ENCODE results near the gene TMEM187.

TMEM187 gene

DNA sequence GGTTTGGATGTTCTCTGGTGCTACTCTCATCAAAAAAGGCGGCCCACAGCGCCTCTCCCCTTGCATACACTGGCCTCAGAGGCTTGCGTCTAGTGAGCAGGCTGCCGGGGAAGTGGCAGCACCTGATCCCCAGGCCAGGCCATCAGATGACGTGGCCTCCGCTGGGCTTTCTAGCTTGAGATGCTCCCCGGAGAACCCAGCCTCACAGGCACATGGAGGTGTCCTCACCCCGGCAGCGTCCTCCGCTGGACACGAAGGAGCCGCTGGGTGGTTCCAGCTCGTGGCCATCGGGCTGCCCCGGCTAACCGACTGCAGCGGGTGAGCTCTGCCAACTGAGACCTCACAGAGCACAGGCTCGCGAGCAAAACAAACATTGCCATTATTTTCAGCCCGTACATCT lies 34.4 kb downstream of the TMEM187 start:
- no peak for DNase-seq

DNA sequence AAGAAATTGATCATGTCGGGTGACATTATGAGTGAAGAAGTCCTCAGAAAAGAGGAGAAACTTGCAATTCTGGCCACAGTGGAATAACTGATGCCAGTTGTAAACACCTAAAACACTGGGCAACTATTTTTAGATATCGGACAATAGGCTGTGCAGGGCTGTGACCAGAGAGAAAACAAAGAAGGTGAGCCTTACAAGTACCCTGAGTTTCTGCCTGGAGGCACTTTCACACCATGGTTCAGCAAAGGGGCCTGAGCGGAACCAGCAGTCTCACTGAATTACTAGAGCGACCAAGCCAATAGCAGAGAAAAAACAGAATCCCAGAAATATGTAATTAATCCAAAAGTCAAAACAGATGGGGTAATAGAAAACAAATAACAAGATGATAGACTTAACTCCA lies 36.0 kb downstream of the TMEM187 start:
- DNase-seq = no peak

DNA sequence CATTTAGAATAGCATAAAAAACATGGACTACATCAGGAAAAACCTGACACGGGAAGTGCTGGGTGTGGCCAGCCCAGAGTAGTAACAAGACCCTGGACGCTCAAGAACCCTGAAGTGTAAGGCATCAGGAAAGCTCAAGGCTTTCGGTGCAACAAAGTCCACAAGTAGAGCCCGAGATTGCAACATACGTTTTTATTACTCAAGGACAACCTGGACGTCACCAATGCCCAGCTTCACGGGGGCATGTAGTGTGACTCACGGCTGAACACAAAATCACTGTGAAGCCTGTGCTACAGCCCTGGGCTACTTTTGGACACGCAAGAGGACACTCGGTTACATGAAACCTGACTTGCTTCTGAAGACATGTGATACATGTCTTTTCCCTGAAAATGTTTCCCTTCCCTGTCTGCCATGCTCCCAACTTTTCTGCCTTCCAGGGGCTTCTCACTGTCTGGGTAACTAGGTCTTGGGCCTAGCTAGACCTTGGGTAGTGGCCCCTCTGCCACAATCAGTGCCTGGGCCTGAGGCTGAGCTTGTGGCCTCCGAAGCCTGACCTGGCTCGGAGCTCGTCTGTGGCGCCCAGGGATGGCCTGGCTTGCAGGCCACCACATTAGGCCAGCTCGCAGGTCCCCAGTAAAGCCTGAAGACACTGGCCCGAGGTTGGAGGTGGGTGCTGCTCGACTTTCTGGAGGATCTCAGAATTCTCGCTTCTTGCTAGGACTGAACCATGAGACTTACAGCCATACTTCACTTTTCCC lies 38.0 kb downstream of the TMEM187 start:
- no peak for DNase-seq

DNA sequence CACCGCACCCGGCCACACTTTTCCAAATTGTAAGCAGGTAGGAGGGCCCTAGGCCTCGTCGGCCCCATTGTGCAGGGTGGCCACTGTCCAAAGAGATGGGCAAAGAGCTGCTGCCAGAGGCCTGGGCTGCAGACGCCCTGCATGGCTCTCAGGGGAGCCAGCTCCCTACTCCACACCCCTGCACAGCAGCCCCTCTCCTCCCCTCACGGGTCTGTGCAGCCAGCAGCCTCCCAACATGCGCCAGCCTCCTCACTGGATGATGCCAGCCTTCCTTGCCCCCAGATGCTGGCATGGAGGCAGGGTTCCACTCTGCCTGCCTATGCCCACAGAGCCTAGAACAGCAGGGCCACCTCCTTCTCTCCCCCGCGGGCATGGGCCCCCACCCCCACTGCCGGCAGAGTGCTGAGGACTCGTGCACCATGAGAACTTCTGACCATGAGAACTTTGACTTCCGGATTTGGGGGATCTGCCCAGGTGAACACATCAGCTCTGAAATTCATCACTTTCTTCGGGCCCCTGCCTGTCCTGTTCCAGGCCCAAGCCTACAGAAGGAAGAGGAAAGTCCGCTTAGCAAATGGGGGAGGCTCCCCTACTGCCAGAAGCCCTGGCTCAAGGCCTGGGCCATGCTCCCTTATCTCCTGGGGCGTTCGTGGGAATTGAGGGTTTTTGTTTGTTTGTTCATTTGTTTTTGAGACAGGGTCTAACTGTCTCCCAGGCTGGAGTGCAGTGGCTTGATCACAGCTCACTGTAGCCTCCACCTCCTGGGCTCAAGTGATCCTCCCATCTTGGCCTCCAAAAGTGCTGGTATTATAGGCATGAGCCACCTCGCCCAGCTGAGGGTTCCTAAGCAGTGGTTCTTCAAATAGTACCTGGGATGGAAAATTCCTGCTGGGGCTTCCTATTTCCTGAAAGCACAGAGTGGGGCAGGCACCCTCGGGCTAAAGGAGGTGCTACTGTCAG lies 39.1 kb downstream of the TMEM187 start:
- no peak for DNase-seq

DNA sequence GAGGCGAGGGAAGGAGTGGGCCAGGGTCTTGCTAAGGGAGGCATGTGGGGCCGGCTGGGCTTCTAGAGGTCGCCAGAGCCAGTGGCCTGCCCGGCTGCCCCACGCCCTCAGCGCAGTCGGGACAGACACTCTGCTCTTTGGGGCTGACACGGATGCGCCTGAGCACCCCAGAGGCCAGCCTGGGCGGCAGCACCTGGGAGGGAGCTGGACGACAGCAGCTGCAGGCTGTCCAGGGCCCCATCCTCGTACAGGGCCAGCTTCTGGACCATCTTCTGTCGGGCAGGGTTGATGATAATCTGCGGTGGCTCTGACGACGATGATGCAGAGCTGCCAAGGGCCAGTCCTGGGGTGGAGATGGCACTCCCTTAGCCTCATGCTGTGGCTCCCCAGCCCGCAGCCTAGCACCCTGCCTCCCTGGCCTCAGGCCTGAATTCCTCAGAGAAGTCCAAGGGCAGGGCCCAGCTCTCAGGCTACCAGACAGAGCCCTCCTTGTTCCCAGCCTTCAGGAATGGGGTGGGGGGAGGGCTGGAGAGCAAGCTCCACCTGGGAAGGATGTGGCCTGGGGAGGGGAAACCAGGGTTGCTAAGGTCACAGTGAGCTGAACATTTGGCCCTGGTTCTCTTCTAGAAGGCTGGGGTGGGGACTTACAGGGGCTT lies 39.9 kb downstream of the TMEM187 start:
- no peak for DNase-seq

DNA sequence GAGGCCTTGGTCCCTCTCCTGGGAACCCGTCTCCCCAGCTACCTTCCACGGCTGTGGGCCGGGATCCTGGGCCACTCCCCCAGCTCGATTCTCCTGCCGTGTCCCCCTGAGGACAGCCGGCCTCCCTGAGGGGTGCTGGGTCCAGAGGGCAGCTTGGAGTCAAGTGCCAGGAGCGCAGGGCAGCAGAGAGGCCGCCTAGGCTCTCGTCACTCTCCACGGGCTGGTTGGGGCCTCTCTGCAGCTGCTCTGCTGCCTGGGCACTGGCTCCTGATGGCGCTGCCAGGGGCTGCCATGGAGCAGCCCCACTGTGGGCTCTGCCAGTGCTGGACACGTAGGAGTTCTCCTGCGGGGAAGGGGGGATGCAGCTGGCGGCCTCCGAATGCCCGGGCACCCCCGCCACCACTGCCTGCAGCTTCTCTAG lies 40.5 kb downstream of the TMEM187 start:
- no peak for DNase-seq

DNA sequence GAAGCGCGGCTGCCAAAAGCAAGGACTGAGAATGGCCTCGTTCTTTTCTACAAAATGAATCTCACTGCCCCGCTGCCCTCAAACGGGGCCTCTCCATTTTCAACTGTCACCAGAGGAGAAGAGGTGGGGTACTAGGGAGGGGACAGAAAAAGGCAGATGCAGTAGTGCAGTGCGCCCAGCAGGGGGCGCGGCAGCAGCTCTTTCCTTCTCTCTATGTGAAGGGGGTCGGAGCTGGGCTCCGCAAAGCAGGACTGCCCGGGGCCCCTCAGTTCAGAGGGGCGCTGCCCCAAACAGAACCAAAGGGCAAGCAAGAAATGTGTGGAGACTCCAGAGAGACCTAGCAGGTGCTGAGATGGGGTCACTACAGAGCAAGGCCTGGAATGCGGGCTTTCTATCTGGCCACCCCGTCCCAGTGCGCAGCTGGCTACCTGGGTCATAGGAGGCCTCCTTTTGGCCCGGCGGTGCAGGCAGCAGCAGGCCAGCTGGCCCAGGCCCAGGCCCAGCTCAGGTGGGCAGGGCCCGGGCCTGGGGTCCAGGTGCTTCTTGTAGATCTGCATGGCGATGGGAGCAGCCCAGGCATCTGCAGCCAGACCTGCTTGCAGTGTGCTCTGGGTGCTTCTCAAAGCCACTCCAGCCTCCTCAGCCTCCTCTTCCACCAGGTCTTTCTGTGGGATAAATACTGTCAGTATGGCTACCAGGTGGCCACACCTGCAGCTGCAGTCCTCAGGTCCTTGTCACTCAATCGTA lies 41.2 kb downstream of the TMEM187 start:
- DNase-seq = no peak

DNA sequence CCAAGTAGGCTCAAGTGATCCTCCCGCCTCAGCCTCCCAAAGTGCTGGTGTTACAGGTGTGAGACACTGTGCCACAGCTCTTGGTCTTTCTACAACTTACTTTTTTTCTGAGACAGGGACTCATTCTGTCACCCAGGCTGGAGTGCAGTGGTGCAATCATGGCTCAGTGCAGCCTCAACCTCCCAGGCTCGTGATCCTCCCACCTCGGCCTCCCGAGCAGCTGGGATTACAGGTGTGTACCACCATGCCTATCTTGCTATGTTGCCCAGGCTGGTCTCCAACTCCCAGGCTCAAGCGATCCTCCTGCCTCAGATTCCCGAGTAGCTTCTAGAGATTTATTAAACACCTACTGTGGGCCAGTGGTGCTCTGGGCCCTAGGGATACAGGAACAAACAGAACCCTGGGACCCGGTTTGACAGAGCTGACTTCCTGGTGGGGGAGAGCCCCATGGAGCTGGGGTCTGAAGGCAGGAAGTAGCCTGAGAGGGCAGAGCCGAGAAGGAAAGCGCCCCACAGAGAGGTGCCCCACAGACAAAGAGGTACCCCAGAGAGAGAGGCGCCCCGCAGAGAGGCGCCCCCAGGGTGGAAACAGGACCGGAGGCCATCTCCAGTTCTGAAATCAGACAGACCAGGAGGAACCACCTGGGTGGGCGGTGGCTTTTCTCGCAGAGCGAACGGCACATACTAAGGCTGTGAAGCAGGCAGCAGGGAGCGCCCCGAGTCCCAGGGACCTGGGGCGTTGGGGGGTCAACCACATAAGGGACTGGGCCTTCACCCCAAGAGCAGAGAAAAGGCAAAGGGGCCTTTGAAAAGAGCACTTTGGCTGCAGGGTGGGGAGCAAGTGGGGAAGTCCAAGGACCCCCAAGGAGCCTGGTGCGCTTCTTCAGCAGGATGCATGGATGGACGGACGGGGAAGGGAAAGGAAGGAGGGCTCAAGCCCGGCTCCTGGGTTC lies 42.2 kb downstream of the TMEM187 start:
- DNase-seq = no peak

DNA sequence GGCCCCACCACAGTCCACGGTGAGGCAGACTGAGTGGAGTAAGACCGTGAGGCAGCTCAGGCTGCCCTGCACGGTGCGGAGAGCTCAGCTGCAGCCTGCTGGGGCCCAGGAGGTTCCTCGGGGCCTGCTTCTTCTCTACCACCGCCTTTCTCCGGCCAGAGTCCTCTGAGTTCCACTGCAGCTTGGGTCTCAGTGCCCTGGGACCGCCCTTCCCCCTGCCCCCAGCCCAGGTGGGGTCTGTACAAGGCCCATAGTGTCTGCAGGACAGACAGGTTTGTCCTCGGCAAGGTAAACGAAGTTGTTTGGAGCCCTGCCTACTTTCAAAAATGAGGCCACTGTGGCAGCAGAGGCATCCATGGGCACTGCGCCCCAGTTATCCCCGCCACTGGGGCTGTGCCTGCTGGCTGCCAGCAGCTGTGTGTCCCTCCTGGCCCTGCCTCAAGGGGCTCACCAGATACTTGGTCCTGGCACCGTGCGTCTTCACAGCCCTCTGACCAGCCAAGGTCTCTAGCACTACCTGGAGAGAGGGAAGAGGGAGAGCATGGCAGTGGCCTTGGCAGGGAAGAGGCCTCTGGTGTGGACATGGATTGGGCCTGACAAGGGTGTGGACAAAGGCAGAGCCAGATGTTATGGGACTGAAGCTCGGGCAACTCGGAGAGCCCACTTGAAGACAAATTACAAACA lies 43.2 kb downstream of the TMEM187 start:
- no peak for DNase-seq

DNA sequence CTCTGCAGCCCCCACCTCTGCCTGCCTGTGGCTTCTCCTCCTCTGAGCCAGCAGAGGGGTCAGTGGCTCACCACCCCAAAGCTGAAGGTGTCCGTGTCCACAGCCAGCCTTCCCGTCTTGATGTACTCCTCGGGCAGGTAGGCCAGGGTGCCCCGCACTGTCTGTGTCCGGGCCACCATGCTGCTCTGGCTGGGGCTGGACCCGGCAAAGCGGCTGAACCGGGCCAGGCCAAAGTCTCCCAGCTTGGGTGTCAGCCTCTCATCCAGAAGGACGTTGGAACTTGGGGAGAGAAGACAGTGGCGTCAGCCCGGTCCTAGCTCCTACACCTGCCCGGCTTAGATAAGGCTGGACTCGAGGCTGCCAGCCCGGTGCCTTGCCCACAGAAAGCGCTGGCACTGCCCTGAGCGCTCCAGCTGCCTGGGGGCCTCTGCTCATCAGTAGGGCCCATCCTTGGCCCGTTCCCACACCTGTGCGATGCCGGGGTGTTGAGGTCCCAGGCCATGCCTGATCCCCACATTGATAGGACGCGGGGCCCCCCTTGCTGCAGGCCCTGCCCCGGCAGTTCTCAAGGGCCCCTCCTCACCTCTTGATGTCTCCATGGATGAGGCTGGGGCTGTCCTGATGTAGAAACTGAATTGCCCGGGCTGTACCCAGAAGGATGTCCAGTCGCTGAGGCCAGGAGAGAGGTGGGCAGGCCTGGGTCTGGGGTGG lies 44.0 kb downstream of the TMEM187 start:
- DNase-seq = no peak

DNA sequence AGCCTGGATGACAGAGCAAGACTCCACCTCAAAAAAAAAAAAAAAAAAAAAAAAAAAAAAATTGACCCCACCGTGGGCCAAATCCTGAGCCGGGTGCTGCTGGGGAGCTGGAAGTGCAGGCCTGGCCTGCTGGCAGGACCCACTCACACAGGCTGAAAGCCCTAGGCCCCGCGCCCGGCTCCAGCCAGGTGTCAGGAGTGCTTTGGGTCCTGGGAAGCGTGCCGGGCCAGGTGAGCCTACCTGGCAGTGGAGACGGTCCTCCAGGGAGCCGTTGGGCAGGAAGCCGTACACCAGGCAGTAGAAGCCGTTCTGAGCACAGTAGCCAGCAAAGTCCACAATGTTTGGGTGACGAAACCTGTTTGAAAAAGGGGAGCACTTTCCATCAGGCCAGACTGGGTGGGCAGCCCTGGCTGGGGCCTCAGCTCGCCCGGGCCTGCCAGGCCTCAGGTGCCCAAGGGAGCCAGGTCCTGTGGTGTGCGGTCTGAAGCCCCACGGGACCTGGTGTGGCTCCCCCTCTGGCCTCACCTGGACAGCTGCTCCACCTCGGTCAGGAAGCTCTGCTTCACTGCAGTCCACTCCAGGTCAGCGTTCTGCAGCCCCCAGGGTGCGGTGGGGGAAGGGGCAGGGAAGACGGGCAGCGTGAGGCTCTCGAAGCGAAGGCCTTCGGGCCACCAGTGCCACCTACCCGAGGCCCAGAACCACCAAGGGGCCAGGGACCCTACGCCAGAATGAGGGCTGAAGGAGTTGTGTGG lies 45.4 kb downstream of the TMEM187 start:
- DNase-seq = no peak

DNA sequence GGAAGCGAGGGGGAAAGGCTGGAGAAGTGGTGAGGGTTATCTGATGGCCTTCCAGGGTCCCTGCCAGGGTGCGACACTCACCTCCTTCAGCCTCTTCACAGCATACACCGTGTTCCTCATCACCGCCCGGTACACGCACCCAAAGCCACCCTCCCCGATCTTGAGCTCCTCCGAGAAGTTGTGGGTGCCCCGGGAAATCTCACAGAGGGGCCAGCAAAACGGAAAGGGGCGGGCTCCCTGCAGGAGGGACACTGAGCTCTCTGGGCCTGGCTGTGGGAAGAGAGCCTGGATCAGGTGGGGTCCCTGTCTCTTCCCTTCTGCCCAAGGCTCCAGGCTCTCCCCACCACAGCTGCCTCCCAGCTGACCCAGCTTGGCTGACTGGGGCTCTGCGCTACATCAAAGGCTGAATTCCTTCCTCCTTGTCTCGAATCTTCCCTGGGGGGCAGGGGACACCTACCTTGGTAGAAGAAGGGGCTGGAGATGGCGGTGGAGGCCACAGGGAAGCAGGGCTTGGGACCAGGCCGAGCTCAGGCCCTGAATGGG lies 46.0 kb downstream of the TMEM187 start:
- DNase-seq = no peak

DNA sequence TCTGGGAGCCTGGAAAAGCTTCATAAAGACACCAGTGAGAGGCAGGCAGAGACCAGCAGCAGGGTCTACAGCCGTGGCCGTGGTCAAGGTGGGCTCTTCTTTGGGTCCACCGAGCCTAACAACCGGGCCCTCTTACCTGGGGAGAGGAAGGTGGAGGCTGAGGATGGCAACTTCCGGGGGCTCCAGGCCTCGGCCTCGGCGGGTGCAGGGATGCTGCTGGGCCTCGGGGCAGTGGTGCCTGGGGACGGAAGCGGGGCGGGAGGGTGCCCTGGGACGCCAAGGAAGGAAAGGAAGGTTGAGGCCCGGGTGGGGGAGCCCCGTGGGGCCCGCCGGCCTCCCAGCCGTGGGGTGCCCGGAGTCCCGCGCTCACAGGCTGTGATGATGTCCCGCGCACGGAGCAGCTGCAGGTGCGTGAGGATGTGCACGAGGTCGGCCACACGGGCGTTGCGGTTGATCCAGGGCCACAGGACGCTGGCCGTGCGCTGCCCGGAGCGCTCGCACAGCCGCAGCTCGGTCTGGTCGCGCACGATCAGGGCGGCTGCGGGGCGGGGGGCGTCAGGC lies 46.6 kb downstream of the TMEM187 start:
- DNase-seq = no peak

DNA sequence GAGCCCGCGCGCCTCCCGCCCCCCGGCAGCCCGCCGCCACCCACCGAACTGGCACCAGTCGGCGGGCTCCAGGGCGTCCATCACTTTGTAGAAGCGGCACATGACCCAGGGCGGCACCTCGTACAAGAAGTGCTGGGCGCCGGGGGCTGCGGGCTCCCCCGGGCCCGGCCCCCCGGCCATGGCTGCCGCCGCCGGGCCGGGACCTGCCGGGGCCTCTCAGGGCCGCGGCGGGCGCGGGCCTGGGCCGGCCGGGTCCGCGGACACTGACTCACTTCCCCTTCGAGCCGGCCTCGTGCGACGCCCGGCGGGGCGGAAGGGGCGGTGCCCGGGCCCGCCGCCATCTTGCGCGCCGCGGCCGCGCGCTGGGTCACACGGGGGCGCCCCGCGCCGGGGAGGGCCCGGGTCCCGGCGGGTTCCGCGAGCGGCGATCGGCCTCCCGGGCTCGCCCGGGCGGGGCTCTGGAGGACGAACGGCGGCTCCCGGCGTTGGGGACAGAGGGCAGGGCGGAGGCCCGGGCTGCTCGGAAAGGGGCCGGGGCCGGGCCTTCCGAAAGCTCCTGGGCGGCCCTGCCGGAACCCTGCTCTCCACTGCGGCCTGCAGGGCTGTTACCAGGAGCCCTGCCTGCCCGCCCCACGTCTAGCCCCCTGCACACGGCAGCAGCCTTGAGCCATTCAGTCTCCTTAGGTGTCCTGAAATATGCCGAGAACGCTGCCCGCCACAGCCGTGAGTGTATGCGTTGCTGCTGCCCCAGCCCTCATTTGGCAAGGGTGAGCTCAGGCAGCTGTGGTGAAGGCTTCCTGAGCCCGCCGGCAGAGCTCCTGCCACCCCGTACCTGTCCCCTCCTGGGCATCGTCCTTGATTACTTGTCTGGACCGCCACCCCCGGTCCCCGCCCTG lies 47.3 kb downstream of the TMEM187 start, which contains the start of gene IRAK1:
Gene IRAK1 (minus strand): TSS at position 270 of the 896 bp plus-strand sequence. CDS start 90 bp downstream, at position 180.
- peak; percentile 10 for DNase-seq

DNA sequence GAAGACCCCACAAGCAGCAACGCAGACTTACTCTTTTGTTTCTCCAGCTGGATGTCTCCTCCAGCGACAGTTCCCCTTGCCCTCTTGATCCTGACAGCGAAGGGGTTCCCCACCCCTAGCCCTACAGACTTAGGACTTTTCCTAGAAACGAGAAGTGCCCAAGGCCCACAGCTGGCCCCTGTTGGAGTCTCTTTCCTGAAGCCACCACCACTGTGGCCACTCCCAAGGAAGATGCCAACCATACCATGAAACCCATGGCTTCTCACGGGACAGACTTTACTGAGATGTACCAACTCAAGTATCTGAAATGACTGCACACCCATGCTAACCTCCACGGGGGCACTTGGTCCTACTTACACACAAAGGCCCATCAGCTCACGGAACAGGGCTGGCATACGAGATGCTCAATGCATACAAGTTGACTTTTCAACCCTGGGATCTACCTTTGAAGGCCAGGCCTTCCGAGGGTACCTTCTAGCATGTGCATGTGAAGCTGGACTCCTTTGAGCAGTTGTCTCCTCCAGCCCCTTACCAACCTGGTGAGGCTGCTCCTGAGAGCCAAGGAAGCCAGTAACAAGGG lies 48.1 kb downstream of the TMEM187 start:
- DNase-seq = no peak

DNA sequence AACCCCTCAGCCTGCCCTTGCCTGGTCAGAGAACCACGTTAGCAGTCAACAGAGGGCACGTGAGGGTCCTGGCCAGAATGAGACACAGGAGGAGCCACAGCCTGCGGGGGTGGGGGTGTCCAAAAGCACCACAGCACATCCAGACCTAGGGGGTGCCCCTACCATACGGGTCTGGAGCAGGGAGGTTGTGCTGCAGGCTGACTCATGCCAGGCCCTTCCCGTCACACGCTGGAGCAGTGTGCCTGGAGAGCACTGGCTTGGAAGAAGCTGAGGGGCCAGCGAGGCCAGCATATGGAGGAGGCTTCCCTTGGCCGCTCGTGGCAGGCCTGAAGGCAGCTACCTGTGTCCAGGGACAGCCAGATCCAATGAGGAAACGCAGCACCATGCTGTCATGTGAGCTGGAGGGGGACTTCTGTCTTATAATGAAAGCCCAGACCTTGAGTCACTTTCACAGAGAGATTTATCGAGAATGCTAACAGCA lies 48.6 kb downstream of the TMEM187 start:
- DNase-seq = no peak

DNA sequence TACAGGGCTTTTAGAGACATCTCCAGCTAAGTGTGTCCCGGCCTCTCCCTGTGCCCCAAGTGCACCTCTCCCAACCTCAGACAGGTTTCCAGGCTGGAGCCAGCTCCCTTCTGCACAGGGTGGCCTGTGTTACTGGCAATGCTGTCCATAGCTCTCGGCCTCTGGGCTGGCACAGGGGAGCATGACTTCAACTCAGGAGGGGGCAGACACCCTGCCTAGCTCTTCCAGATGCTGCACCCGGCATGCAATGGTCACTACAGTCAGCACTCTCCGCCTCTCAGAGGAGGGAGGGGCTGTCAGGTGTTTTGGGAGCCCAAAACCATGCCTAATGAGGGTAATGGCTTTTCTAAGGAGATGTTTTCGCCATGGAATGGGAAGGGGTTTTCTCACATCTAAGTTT lies 49.6 kb downstream of the TMEM187 start:
- DNase-seq = no peak

Measured in NCI-H446 treated with DMSO at 0.1 percent for 48 hours (cell line).